PC-3 (cell line): Measurements from ENCODE around the gene GNAI2.

Experiments
- EZH2phosphoT487 ChIP-seq: fragments of 300-600 bp; sonication (generic); IDR thresholded peaks from 2 replicates; pipeline ENCODE4 v1.6.1; 2018; ENCODE audit warnings: mild to moderate bottlenecking, antibody characterized with exemption, low read length, borderline replicate concordance
- TF ChIP-seq, protein P1 (sequence below): fragments of 300-600 bp; sonication (generic); conservative IDR thresholded peaks from 2 replicates; pipeline ENCODE4 v1.5.1; 2017; ENCODE audit warnings: antibody characterized with exemption, low read depth, mild to moderate bottlenecking, low read length

DNA sequence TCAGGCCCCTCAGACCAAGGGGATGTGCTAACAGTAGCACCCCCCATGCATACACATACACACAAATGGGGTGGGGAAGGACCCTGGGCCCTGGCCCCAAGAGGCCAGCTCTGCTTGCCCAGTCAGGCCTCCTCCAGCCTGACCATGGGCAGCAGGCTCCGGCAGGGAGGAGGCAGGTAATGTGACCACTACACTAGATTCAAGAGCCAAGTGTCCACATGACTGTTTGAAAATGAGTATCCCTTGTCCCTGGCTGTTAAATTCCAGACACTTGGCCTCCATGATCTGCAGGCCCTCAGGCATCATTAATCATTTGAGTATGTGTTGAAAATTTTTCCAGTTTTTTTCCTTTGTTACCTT, 13.9 kb upstream of the GNAI2 start:
- TF ChIP-seq, protein P1, sequence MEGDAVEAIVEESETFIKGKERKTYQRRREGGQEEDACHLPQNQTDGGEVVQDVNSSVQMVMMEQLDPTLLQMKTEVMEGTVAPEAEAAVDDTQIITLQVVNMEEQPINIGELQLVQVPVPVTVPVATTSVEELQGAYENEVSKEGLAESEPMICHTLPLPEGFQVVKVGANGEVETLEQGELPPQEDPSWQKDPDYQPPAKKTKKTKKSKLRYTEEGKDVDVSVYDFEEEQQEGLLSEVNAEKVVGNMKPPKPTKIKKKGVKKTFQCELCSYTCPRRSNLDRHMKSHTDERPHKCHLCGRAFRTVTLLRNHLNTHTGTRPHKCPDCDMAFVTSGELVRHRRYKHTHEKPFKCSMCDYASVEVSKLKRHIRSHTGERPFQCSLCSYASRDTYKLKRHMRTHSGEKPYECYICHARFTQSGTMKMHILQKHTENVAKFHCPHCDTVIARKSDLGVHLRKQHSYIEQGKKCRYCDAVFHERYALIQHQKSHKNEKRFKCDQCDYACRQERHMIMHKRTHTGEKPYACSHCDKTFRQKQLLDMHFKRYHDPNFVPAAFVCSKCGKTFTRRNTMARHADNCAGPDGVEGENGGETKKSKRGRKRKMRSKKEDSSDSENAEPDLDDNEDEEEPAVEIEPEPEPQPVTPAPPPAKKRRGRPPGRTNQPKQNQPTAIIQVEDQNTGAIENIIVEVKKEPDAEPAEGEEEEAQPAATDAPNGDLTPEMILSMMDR: no peak
- TF ChIP-seq EZH2phosphoT487: no peak
